Measurements from ENCODE around the gene FERD3L.
"Not testable (repeated sequence)": the region's sequence is repeated elsewhere in the genome, so short reads cannot be mapped to it uniquely, and the experiment has no call there.

The FERD3L gene, protein sequence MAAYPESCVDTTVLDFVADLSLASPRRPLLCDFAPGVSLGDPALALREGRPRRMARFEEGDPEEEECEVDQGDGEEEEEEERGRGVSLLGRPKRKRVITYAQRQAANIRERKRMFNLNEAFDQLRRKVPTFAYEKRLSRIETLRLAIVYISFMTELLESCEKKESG

DNA sequence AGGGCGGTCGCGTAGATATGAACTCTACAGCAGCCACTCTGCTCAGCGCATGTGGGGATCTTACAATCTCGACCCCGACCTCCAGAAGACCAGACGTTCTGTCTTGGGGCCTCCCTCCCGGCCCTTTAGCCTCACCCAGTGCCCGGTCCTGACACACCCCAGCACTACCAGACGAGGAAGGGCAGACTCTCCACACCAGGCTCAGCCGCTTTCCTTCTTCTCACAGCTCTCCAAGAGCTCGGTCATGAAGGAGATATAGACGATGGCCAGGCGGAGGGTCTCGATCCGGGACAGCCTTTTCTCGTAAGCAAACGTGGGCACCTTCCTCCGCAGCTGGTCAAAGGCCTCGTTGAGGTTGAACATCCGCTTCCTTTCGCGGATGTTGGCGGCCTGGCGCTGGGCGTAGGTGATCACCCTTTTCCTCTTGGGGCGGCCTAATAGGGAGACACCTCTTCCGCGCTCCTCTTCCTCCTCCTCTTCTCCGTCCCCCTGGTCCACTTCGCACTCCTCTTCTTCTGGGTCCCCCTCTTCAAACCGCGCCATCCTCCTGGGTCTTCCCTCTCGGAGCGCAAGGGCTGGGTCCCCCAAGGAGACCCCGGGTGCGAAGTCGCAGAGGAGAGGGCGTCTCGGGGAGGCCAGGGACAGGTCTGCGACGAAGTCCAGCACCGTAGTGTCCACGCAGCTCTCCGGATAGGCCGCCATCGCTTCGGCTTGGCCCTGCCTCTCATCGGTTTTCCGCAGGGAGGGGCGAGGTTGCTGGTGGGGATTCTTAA, at the start of gene FERD3L:
TSS of gene FERD3L (minus strand) at position 761 of the 773 bp plus-strand sequence. CDS start at position 702, 59 bp downstream.
- TF ChIP-seq, protein P1, sequence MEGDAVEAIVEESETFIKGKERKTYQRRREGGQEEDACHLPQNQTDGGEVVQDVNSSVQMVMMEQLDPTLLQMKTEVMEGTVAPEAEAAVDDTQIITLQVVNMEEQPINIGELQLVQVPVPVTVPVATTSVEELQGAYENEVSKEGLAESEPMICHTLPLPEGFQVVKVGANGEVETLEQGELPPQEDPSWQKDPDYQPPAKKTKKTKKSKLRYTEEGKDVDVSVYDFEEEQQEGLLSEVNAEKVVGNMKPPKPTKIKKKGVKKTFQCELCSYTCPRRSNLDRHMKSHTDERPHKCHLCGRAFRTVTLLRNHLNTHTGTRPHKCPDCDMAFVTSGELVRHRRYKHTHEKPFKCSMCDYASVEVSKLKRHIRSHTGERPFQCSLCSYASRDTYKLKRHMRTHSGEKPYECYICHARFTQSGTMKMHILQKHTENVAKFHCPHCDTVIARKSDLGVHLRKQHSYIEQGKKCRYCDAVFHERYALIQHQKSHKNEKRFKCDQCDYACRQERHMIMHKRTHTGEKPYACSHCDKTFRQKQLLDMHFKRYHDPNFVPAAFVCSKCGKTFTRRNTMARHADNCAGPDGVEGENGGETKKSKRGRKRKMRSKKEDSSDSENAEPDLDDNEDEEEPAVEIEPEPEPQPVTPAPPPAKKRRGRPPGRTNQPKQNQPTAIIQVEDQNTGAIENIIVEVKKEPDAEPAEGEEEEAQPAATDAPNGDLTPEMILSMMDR (IDR thresholded peaks at IDR 0.05), result no peak
- peak; percentile 28 for DNase-seq
- H3K4me1 Mint-ChIP-seq, result peaks cover 23% of the 10 kb centered on the region
- H3K4me3 Mint-ChIP-seq, result peak within 1 kb of the TSS; percentile 82
- no peak within 1 kb of the TSS for H3K27ac Mint-ChIP-seq
- peaks cover 5% of the 10 kb centered on the region for H3K9me3 Mint-ChIP-seq
- H3K36me3 Mint-ChIP-seq (ENCODE audit: low read depth), result no peaks in the 10 kb centered on the region
- H3K27me3 Mint-ChIP-seq (ENCODE audit: low read depth, poor library complexity), result peaks cover 73% of the 10 kb centered on the region

DNA sequence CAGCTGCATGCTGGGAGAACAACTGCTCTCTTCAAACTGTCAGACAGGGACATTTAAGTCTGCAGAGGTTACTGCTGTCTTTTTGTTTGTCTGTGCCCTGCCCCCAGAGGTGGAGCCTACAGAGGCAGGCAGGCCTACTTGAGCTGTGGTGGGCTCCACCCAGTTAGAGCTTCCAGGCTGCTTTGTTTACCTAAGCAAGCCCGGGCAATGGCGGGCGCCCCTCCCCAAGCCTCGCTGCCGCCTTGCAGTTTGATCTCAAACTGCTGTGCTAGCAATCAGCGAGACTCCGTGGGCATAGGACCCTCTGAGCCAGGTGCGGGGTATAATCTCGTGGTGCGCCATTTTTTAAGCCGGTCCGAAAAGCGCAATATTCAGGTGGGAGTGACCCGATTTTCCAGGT, 49.2 kb upstream of the FERD3L start:
- H3K27ac Mint-ChIP-seq; H3K4me1 Mint-ChIP-seq; H3K27me3 Mint-ChIP-seq (ENCODE audit: low read depth, poor library complexity): not testable (repeated sequence)
- Mint-ChIP-seq H3K9me3 (peaks cover 41% of the 10 kb centered on the region), H3K4me3 (peak overlapping the region; percentile 81), H3K36me3 (ENCODE audit: low read depth) (peaks cover 17% of the 10 kb centered on the region)
- DNase-seq, result peak; percentile 10

DNA sequence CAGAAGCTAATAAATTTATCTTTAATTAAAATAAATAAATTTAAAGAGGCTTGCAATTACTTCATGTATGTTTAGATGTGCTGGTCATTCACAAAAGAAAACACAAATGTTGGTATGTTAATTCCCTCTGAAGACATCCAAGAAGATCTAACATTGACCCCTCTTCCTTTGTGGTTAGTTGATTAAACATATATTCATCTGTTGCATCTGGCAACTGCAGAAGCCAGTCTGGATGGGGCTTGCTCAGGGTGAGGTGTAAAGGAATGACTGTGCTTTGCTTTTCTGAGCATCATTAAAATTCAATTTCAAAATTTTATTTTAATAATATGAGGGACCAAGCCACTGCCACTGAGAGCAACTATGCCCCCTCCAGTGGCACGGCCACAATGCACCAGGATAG, 36.4 kb upstream of the FERD3L start:
- TF ChIP-seq, protein P1 (IDR thresholded peaks at IDR 0.05), result no peak
- Mint-ChIP-seq H3K27ac (no peak overlapping the region), H3K36me3 (ENCODE audit: low read depth) (no peaks in the 10 kb centered on the region), H3K9me3 (peaks cover 34% of the 10 kb centered on the region), H3K4me3 (no peak overlapping the region), H3K4me1 (no peaks in the 10 kb centered on the region), H3K27me3 (ENCODE audit: low read depth, poor library complexity) (peaks cover 5% of the 10 kb centered on the region)
- DNase-seq, result no peak

DNA sequence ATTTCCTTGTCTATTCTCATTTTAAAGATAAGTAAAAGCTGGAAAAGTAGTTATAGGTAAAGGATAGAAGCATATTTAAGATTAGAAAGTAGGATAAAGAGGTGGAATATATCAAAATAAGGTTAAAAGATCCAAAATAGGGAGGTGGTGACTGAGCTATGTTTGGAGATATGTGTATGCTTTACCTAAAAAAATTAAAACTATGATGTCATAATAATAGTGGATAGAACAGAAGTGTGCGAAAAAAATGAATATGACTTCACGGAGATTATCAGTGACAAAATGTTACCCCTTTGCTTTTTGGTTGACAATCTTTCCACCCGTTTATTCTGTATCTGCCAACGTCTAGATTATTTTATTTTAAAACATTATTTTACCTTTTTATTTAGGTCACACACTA, 33.4 kb upstream of the FERD3L start:
- DNase-seq, result no peak
- Mint-ChIP-seq H3K4me1 (no peaks in the 10 kb centered on the region), H3K27me3 (ENCODE audit: low read depth, poor library complexity) (peaks cover 5% of the 10 kb centered on the region), H3K27ac (no peak overlapping the region), H3K36me3 (ENCODE audit: low read depth) (no peaks in the 10 kb centered on the region), H3K9me3 (peaks cover 14% of the 10 kb centered on the region), H3K4me3 (no peak overlapping the region)
- TF ChIP-seq, protein P1 (IDR thresholded peaks at IDR 0.05), result no peak

DNA sequence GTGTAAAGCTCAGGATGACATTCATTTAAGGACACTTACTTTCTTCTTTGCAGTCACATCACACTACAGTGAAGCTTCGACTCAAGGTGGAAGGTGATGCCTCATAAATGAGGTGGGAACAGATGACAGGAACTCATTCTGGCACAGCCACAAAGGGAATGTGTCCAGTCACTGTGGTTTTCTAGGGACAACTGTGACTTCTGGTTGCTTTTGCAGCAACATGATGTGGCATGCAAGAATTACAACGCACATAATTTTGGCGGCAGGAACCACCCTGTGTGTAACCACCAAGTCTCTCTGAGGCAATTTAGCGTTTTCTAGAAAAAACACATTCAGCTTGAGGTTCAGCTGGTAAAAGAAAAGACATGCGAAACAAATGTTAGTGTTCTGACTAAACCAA, 32.0 kb upstream of the FERD3L start:
- peaks cover 5% of the 10 kb centered on the region for H3K27me3 Mint-ChIP-seq (ENCODE audit: low read depth, poor library complexity)
- H3K27ac Mint-ChIP-seq, result no peak overlapping the region
- no peaks in the 10 kb centered on the region for H3K36me3 Mint-ChIP-seq (ENCODE audit: low read depth)
- no peak overlapping the region for H3K4me3 Mint-ChIP-seq
- H3K9me3 Mint-ChIP-seq, result peaks cover 4% of the 10 kb centered on the region
- DNase-seq, result no peak
- TF ChIP-seq, protein P1 (IDR thresholded peaks at IDR 0.05), result no peak
- H3K4me1 Mint-ChIP-seq, result no peaks in the 10 kb centered on the region

DNA sequence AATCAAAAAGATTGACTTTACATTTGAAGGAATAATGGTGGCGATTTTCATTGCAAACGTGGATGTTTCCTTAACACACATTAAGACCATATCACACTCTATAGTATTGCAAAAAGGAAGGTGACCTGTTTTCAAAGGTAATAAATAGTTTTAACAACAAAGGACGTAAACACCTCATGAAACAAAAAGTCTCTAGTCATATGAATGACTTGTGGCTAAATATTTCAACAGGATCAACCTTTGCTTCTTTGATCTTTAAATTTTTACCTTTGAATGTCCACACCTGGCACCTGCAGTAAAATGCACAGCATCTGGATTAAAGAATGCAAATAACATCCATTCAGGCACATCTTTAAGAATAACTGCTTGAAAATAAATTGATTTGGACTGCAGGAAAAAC, 30.0 kb upstream of the FERD3L start:
- Mint-ChIP-seq H3K4me1 (no peaks in the 10 kb centered on the region), H3K27ac (no peak overlapping the region), H3K9me3 (no peaks in the 10 kb centered on the region), H3K36me3 (ENCODE audit: low read depth) (no peaks in the 10 kb centered on the region), H3K27me3 (ENCODE audit: low read depth, poor library complexity) (no peaks in the 10 kb centered on the region), H3K4me3 (no peak overlapping the region)
- no peak for DNase-seq
- TF ChIP-seq, protein P1 (IDR thresholded peaks at IDR 0.05), result no peak
